Measurements from ENCODE around the gene AHCYL1.

DNA sequence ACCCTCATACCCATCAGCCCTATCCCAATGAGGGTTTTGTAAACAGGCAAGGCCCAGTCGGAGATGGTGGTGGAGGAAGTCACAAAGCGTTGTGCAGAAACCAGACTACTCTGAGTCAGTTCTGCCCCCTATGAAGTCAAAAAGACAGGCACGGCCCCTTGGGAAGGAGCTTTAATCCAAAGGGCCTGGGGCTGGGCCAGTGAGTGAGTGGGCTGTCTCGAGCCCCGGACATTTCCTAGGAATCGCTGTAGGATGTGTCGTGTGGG is 442 bp upstream of the AHCYL1 start:
- TF ChIP-seq, protein P1, sequence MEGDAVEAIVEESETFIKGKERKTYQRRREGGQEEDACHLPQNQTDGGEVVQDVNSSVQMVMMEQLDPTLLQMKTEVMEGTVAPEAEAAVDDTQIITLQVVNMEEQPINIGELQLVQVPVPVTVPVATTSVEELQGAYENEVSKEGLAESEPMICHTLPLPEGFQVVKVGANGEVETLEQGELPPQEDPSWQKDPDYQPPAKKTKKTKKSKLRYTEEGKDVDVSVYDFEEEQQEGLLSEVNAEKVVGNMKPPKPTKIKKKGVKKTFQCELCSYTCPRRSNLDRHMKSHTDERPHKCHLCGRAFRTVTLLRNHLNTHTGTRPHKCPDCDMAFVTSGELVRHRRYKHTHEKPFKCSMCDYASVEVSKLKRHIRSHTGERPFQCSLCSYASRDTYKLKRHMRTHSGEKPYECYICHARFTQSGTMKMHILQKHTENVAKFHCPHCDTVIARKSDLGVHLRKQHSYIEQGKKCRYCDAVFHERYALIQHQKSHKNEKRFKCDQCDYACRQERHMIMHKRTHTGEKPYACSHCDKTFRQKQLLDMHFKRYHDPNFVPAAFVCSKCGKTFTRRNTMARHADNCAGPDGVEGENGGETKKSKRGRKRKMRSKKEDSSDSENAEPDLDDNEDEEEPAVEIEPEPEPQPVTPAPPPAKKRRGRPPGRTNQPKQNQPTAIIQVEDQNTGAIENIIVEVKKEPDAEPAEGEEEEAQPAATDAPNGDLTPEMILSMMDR (IDR thresholded peaks at IDR 0.05), result no peak
- no peak for TF ChIP-seq EZH2 (IDR thresholded peaks at IDR 0.05; ENCODE audit: borderline replicate concordance, insufficient read depth, low read depth, low read length, poor library complexity, severe bottlenecking)

Data from B cell (primary cell).